ENCODE results near the gene OTUD5.
A peak's percentile ranks its signal among the peaks of the same experiment; 100 is the strongest.

OTUD5 gene

DNA sequence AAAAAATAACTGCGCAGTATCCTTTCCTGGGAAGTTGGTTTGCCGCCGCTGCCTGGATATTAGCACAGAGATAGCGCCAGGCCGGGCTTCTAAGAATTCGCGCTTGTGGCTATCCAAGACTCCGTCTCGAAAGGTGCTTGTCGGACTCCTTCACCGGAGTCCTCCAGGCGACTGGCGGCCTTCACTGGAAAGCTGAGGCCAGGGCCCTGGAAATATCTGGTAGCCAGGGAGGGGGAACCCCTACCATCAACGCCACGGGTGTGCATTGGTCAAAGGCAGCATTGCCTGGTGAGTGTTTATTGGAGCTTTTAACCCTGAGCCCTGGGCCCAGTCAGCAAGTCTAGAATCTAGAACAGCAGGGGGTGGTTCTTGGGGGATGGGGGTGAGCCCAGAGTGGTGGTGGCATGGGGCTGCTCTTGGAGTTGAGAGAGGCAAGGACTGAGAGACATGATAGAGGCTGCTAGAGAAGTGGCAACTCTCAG, 38.0 kb downstream of the OTUD5 start:
- Histone ChIP-seq H3K4me3 (ENCODE audit: low read length) (peak overlapping the region; percentile 90), H3K27ac (ENCODE audit: low read depth, low read length) (peak overlapping the region; percentile 98), H3K9me3 (ENCODE audit: insufficient read depth, low read depth, low read length) (no peaks in the 10 kb centered on the region), H3K36me3 (ENCODE audit: insufficient read depth, low read length) (peaks cover 42% of the 10 kb centered on the region), H3K9ac (ENCODE audit: low read depth, low read length) (peak overlapping the region; percentile 89), H3K4me1 (ENCODE audit: insufficient read depth, low read length) (peaks cover 10% of the 10 kb centered on the region; the same call in 1 of the 2 replicates), H3K27me3 (ENCODE audit: insufficient read depth, low read length) (no peaks in the 10 kb centered on the region)
- 0% methylated on average over 15 of the region's 15 CpGs for WGBS

DNA sequence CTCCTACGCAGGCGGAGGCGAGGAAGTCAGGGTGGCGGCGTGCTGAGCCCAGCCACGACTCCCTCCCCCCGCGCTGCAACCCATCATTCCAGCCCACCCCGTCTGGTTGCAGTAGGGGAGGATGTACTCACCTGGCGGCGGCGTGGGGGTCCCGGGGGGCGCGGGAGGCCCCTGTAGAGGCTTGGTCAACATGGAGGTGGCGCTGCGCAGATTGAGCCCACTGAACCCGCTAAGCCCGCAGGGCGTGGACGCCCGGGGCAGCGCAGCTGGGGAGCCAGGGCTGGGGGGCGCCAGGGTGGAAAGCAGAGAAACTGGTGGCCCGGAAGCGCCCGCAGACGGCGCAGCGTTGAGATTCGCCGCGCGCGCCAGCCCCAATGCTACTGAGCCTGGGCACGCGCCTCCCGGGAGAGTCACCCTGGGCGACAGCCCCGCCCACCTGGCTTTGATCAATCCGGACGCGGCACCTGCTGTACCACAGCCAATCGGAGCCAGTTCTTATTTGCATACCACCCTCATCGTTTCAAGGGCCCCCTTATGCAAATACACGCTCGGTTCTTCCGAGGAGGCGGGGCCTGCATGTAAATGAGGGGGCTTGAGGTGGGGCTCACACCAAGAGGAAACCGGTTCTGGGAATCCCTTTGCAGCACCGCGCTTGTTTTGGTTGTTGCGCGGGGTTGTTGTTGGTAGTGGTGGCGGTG, 38.6 kb downstream of the OTUD5 start, which contains the start of gene PIM2:
PIM2 (minus strand) TSS at position 382 of the 698 bp plus-strand sequence; CDS start at position 192, 190 bp downstream.
- H3K4me1 ChIP-seq (ENCODE audit: insufficient read depth, low read length), result peaks cover 10% of the 10 kb centered on the region; the same call in 1 of the 2 replicates
- no peaks in the 10 kb centered on the region for H3K27me3 ChIP-seq (ENCODE audit: insufficient read depth, low read length)
- peak within 1 kb of the TSS; percentile 90 for H3K4me3 ChIP-seq (ENCODE audit: low read length)
- no peaks in the 10 kb centered on the region for H3K9me3 ChIP-seq (ENCODE audit: insufficient read depth, low read depth, low read length)
- under 1% methylated on average over 47 of the region's 55 CpGs for WGBS
- H3K36me3 ChIP-seq (ENCODE audit: insufficient read depth, low read length), result peaks cover 42% of the 10 kb centered on the region
- peak within 1 kb of the TSS; percentile 98 for H3K27ac ChIP-seq (ENCODE audit: low read depth, low read length)
- peak within 1 kb of the TSS; percentile 89 for H3K9ac ChIP-seq (ENCODE audit: low read depth, low read length)

- Histone ChIP-seq H3K4me3 (ENCODE audit: low read length) (peak overlapping the region; percentile 90), H3K36me3 (ENCODE audit: insufficient read depth, low read length) (peaks cover 43% of the 10 kb centered on the region), H3K27me3 (ENCODE audit: insufficient read depth, low read length) (no peaks in the 10 kb centered on the region), H3K4me1 (ENCODE audit: insufficient read depth, low read length) (peaks cover 10% of the 10 kb centered on the region; the same call in 1 of the 2 replicates), H3K27ac (ENCODE audit: low read depth, low read length) (peak overlapping the region; percentile 85), H3K9me3 (ENCODE audit: insufficient read depth, low read depth, low read length) (no peaks in the 10 kb centered on the region), H3K9ac (ENCODE audit: low read depth, low read length) (peak overlapping the region; percentile 89)
- WGBS, result 0% methylated on average over 18 of the region's 23 CpGs
These were observed 39.1 kb downstream of the OTUD5 start for GRCh38 chrX:48918301-48918642.

DNA sequence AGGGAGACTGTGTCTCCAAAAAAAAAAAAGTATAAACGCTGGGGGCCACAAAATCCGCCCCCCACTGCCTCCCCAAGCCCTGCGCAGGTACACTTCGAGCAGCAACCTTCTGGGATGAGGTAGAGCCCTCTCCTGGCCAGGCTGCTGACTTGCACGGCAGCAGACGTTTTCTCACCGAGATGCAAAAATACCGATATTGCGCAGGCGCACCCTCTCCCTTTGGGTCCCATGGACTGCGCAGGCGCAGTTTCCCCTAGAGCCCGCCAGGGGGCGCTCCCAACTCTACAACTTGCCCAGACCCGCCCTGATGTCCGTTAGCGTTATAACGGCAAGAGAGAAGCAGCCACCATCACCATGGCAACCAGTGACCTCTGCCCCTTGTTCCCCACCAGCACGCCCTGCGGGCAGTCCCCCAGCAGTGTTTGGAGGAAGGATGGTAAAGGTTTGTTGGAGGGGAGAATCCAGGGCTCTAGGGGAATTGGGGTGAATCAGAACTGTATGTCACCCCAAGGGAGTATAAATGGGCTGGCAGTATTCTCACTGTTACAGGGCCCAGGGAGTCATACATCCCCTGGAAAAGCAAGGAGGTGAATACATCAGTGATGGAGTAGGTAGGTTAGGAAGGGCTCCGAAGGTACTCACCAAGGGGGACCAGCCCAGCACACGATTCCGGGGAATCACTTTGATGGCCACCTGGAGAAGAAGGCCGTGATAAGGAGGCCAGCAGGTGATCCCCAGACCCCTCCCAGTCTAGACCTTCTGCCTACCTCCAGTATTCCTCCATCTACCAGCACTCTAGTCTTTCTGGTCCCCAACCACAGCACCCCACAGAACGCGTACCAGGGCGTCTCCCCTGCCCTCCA, 40.0 kb downstream of the OTUD5 start:
- 1% methylated on average over 27 of the region's 27 CpGs for WGBS
- Histone ChIP-seq H3K9me3 (ENCODE audit: insufficient read depth, low read depth, low read length) (no peaks in the 10 kb centered on the region), H3K4me3 (ENCODE audit: low read length) (peak overlapping the region; percentile 90), H3K9ac (ENCODE audit: low read depth, low read length) (peak overlapping the region; percentile 75), H3K27ac (ENCODE audit: low read depth, low read length) (no peak overlapping the region; the same call in 1 of the 2 replicates), H3K4me1 (ENCODE audit: insufficient read depth, low read length) (peaks cover 10% of the 10 kb centered on the region; the same call in 1 of the 2 replicates), H3K36me3 (ENCODE audit: insufficient read depth, low read length) (peaks cover 41% of the 10 kb centered on the region), H3K27me3 (ENCODE audit: insufficient read depth, low read length) (no peaks in the 10 kb centered on the region)

GRCh38 chrX:48914593-48915493, 42.6 kb downstream of the OTUD5 start:
- Histone ChIP-seq H3K9me3 (ENCODE audit: insufficient read depth, low read depth, low read length) (no peaks in the 10 kb centered on the region), H3K27ac (ENCODE audit: low read depth, low read length) (no peak overlapping the region), H3K9ac (ENCODE audit: low read depth, low read length) (no peak overlapping the region), H3K36me3 (ENCODE audit: insufficient read depth, low read length) (peaks cover 41% of the 10 kb centered on the region), H3K27me3 (ENCODE audit: insufficient read depth, low read length) (no peaks in the 10 kb centered on the region), H3K4me3 (ENCODE audit: low read length) (peak overlapping the region; percentile 31; the same call in 1 of the 2 replicates), H3K4me1 (ENCODE audit: insufficient read depth, low read length) (peaks cover 3% of the 10 kb centered on the region; the same call in 1 of the 2 replicates)
- WGBS, result 94% methylated on average over 12 of the region's 13 CpGs

- H3K4me3 ChIP-seq (ENCODE audit: low read length), result no peak overlapping the region
- 82% methylated on average over 4 of the region's 5 CpGs for WGBS
These were observed 43.6 kb downstream of the OTUD5 start for GRCh38 chrX:48913605-48914366.

DNA sequence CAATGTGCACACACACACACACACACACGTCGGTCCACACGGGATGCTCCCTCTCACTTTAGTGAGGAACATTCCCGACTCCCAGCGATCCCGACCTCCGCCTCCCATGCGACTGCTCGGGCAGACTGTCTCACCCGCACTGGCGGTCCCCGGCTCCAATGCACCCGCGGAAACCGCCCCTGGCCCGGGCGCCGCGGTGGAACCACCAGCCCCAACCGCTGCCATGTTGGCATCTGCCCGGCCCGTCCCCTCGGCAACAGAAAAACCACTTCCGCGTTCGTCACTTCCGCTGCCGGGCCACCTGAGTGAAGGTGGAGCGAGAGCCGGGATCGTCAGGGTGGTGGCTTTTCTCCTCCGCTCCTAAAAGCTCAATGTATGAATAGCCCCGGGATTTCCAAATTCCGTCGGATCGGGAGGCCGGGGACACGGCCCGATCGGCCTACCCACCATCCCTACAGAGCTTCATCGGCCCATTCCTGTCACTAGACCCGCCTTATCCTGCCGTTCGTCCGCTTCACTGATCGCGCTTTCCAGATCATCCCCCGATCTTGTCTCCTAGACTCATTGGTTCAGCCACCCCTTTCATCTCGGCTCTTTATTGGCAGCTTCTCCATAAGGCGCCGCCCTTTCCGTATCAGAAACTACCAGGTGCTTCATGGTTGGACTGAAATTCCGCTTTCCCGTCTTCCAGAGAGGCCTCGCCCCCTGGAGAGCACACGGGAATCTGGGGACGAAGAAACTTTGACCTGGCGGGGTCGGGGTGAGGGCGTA, 45.8 kb downstream of the OTUD5 start, which contains the start of gene SLC35A2:
SLC35A2 (minus strand) TSS at position 235 of the 771 bp plus-strand sequence; CDS start at position 225, 10 bp downstream.
- peak within 1 kb of the TSS; percentile 79 for H3K9ac ChIP-seq (ENCODE audit: low read depth, low read length)
- no peaks in the 10 kb centered on the region for H3K27me3 ChIP-seq (ENCODE audit: insufficient read depth, low read length)
- peak within 1 kb of the TSS; percentile 79 for H3K27ac ChIP-seq (ENCODE audit: low read depth, low read length)
- WGBS, result under 1% methylated on average over 60 of the region's 60 CpGs
- H3K4me1 ChIP-seq (ENCODE audit: insufficient read depth, low read length), result no peaks in the 10 kb centered on the region
- peak within 1 kb of the TSS; percentile 83 for H3K4me3 ChIP-seq (ENCODE audit: low read length)
- H3K36me3 ChIP-seq (ENCODE audit: insufficient read depth, low read length), result peaks cover 46% of the 10 kb centered on the region
- no peaks in the 10 kb centered on the region for H3K9me3 ChIP-seq (ENCODE audit: insufficient read depth, low read depth, low read length)

More at GRCh38 chrX:48913605-48914366, 43.6 kb downstream of the OTUD5 start:
- Histone ChIP-seq H3K9ac (ENCODE audit: low read depth, low read length) (no peak overlapping the region), H3K27me3 (ENCODE audit: insufficient read depth, low read length) (no peaks in the 10 kb centered on the region), H3K9me3 (ENCODE audit: insufficient read depth, low read depth, low read length) (no peaks in the 10 kb centered on the region), H3K4me1 (ENCODE audit: insufficient read depth, low read length) (no peaks in the 10 kb centered on the region), H3K27ac (ENCODE audit: low read depth, low read length) (no peak overlapping the region; the same call in 1 of the 2 replicates), H3K36me3 (ENCODE audit: insufficient read depth, low read length) (peaks cover 47% of the 10 kb centered on the region)

DNA sequence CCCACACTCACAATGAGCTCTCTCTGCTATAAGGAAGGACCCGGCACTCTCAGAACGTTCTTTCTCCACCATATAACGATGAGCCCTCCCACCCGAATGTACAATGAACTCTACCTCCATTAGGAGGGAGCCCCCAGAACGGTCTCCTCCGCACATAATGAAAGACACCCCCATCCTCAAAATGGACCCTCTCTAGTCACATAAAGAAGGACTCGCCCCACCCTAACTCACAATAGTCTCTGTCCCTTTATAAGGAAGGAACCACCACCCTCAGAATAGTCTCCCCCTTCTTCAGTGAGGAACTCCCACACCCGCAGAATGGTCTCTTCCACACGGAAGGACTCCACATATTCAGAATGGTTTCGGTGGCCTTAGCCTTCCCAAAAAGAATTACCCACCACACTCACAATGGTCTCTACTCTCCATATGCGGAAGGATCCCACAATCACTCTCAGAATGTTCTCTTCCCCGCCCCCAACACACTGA, 46.4 kb downstream of the OTUD5 start:
- H3K27ac ChIP-seq (ENCODE audit: low read depth, low read length), result peak overlapping the region; percentile 79; the same call in 1 of the 2 replicates
- peak overlapping the region; percentile 79 for H3K9ac ChIP-seq (ENCODE audit: low read depth, low read length)
- H3K27me3 ChIP-seq (ENCODE audit: insufficient read depth, low read length), result no peaks in the 10 kb centered on the region
- 4% methylated on average over 12 of the region's 12 CpGs for WGBS
- no peaks in the 10 kb centered on the region for H3K9me3 ChIP-seq (ENCODE audit: insufficient read depth, low read depth, low read length)
- peak overlapping the region; percentile 83 for H3K4me3 ChIP-seq (ENCODE audit: low read length)
- H3K4me1 ChIP-seq (ENCODE audit: insufficient read depth, low read length), result no peaks in the 10 kb centered on the region
- peaks cover 45% of the 10 kb centered on the region for H3K36me3 ChIP-seq (ENCODE audit: insufficient read depth, low read length)

DNA sequence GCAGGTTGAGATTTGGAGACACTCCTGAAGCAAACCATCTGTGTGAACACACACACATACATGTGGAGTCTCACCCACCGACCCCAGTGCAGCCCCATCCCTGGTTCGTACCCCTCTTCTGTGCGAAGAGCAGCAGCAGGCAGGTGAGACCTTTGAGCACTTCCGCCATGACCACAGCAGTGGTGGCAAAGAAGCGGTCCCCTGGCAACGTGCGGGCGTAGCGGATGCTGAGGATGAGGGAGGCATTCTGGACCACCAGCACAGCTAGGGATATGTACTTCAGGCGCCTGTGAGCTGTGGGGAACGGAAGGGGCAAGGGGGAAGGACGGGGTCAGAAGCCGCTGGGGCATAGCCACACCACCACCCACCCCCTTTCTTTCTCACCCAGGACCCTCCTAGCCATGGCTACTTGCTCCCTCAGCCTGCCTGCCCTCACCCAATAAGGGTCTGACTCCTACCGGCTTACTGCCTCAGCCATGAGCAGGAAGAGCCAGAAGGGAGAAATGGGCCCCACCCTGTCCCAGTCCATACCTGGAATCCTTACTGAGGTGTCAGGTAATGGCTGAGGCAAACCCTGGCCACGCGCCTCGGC, 47.6 kb downstream of the OTUD5 start:
- H3K4me1 ChIP-seq (ENCODE audit: insufficient read depth, low read length), result no peaks in the 10 kb centered on the region
- no peak overlapping the region for H3K27ac ChIP-seq (ENCODE audit: low read depth, low read length)
- H3K36me3 ChIP-seq (ENCODE audit: insufficient read depth, low read length), result peaks cover 39% of the 10 kb centered on the region
- no peaks in the 10 kb centered on the region for H3K27me3 ChIP-seq (ENCODE audit: insufficient read depth, low read length)
- no peak overlapping the region for H3K9ac ChIP-seq (ENCODE audit: low read depth, low read length)
- H3K9me3 ChIP-seq (ENCODE audit: insufficient read depth, low read depth, low read length), result no peaks in the 10 kb centered on the region
- WGBS, result 94% methylated on average over 17 of the region's 17 CpGs
- H3K4me3 ChIP-seq (ENCODE audit: low read length), result no peak overlapping the region

All from HUES64 (cell line).